H1 (cell line): ENCODE measurements around the gene GUCY1B1. TPM values are rescaled to one million over a fixed set of nuclear protein-coding genes. Genes with fewer than 3 reads are reported as not detected.

ENCODE experiments used
- SIN3A ChIP-seq, 2 experiments: IDR thresholded peaks in 1 of 2; conservative IDR thresholded peaks in 1 of 2; 2 replicates each; pipeline ENCODE4 v1.6.1; 2011 to 2012; ENCODE audit warnings: low read length in 2 of 2, improper control_type of control experiment in 1 of 2, low read depth in 1 of 2, mild to moderate bottlenecking in 1 of 2
- polyA plus RNA-seq, 7 experiments: library from polyadenylated mRNA; depleted of rRNA in 3 of 7; stranded (reverse) in 5 of 7; unstranded in 2 of 7; fragments of >200 nt in 5 of 7; fragments of 200-250 nt in 2 of 7; gene quantifications; 1 replicate in 5 of 7; 2 replicates in 1 of 7; 4 replicates in 1 of 7; pipeline versions ENCODE4 v1.2.1 to v1.2.3, GENCODE V29; 2011 to 2013; ENCODE audit warnings: missing spikeins in 2 of 7, mixed read lengths in 2 of 7
- total RNA-seq: library from RNA; stranded (reverse); fragmentation: NEBNext Ultra II Directional; extraction: Animal tissue kit (Norgen Biotek cat#: 25700); gene quantifications from 2 replicates; pipeline ENCODE4 v1.2.1, GENCODE V29; 2021

Gene GUCY1B1
- total and polyA plus RNA-seq, 2 of the 8 experiments (the other 6 are each of a cell fraction or from before 2014, with no cell fraction given): 1.5 to 2.9 TPM

DNA sequence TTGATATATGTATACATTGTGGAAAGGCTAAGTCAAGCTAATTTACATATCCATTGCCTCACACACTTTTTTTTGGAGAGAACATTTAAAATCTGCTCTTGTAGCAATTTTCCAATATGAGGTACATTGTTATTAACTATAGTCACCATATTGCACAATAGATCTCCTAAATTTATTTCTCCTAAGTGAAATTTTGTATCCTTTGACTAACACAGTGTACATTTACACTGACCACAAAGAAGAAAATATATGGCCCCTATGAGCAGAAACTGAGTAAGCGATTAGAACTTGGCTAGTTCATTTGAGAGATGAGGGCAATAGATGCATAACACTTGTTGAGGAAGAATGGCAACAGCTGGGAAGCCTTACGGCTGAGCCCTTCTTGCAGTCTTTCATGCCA lies 20.3 kb upstream of the GUCY1B1 start (continued):
- TF ChIP-seq SIN3A (conservative IDR thresholded peaks at IDR 0.05 in 1 of 2, IDR thresholded peaks at IDR 0.05 in 1 of 2; ENCODE audit: low read depth in 1 of 2, low read length in 2 of 2): no peak
